ENCODE results near the gene ANXA4.

The ANXA4 gene

GRCh38 chr2:69846182-69847067, 104.5 kb downstream of the ANXA4 start:
- no peaks in the 10 kb centered on the region for H3K4me1 ChIP-seq
- no peak for TF ChIP-seq CTCF (IDR thresholded peaks at IDR 0.05)
- no peak overlapping the region for H3K4me3 ChIP-seq
- no peaks in the 10 kb centered on the region for H3K27me3 ChIP-seq
- no peak for DNase-seq
- intact Hi-C loops (cut with DNase I; ENCODE audit: low total_unique reads) = no loop called here
- H3K9me3 ChIP-seq = no peaks in the 10 kb centered on the region
- H3K27ac ChIP-seq = no peak overlapping the region
- peaks cover 12 to 70% (median 55%) of the 10 kb centered on the region in 3 donors for H3K36me3 ChIP-seq

GRCh38 chr2:69847068-69847828, 105.3 kb downstream of the ANXA4 start:
- intact Hi-C loops (cut with DNase I; ENCODE audit: low total_unique reads) = no loop called here
- Histone ChIP-seq H3K27ac (no peak overlapping the region), H3K4me1 (no peaks in the 10 kb centered on the region), H3K27me3 (no peaks in the 10 kb centered on the region), H3K4me3 (no peak overlapping the region), H3K9me3 (no peaks in the 10 kb centered on the region), H3K36me3 (peaks cover 12 to 73% (median 59%) of the 10 kb centered on the region in 3 donors)
- no peak for DNase-seq
- no peak for TF ChIP-seq CTCF (IDR thresholded peaks at IDR 0.05)

DNA sequence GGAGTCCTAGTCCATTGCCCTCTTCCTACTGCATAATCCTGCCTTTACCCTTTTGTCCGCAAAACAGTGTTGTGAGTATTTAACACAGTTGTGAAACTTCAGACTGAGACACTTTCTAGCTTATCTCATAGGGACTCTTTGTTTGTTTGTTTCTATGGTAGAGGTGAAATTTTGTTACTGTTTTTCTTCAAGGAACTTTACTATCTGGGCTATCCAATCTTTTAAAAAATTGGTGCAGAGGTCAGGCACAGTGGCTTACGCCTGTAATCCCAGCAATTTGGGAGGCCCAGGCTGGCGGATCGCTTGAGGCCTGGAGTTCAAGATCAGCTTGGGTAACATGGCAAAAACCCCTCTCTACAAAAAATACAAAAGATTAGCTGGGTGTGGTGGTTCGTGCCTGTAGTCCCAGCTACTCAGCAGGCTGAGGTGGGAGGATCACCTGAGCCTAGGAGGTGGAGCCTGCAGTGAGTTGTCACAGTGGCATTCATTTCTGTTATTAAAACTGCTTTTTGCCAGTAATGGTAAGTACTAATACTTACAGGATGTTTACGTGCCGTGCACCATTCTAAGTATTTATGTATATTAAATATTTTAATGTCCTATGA, 106.4 kb downstream of the ANXA4 start:
- Histone ChIP-seq H3K4me3 (no peak overlapping the region), H3K27me3 (no peaks in the 10 kb centered on the region), H3K4me1 (no peaks in the 10 kb centered on the region), H3K27ac (no peak overlapping the region), H3K36me3 (peaks cover 12 to 73% (median 61%) of the 10 kb centered on the region in 3 donors), H3K9me3 (no peaks in the 10 kb centered on the region)
- no peak for TF ChIP-seq CTCF (IDR thresholded peaks at IDR 0.05)
- intact Hi-C loops (cut with DNase I; ENCODE audit: low total_unique reads) = no loop called here
- no peak for DNase-seq

GRCh38 chr2:69858261-69858660, 116.3 kb downstream of the ANXA4 start:
- H3K4me1 ChIP-seq = no peaks in the 10 kb centered on the region
- no peaks in the 10 kb centered on the region for H3K27me3 ChIP-seq
- H3K27ac ChIP-seq = no peak overlapping the region
- intact Hi-C loops (cut with DNase I; ENCODE audit: low total_unique reads) = no loop called here
- no peak overlapping the region for H3K4me3 ChIP-seq
- H3K9me3 ChIP-seq = no peaks in the 10 kb centered on the region
- H3K36me3 ChIP-seq = peaks cover 8 to 17% (median 9%) of the 10 kb centered on the region in 3 donors
- TF ChIP-seq CTCF (IDR thresholded peaks at IDR 0.05) = no peak
- DNase-seq = no peak

DNA sequence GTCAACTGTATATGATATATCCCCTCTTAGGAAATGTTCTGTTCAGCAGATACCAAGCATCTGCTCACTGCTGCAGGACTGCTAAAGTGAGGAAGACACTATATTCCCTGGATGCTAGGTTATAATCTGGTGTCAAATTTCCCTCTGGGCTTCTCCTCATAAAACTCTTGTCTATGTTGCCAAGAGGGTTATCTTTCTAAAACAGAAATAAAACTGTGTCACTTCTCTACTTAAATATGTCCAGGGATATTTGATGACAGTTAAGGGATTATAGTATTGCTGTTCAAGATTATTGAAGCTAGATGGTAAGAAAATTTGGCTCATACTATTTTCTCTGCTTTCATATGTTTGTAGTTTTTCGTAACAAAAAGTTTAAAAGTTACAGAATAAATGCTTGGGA, 121.4 kb downstream of the ANXA4 start:
- intact Hi-C loops (cut with DNase I; ENCODE audit: low total_unique reads) = no loop called here
- no peaks in the 10 kb centered on the region for H3K9me3 ChIP-seq
- no peak for DNase-seq
- no peak overlapping the region for H3K27ac ChIP-seq
- H3K4me3 ChIP-seq = no peak overlapping the region
- no peak for TF ChIP-seq CTCF (IDR thresholded peaks at IDR 0.05)
- H3K36me3 ChIP-seq = peaks cover 43 to 50% (median 44%) of the 10 kb centered on the region in 3 donors
- H3K4me1 ChIP-seq = no peaks in the 10 kb centered on the region
- H3K27me3 ChIP-seq = no peaks in the 10 kb centered on the region
